Sigmoid colon (tissue), 7 donors: ENCODE data around the gene MMP27. TPM values are rescaled to one million over a fixed set of nuclear protein-coding genes. Genes with fewer than 3 reads are reported as not detected.
"Not testable (repeated sequence)": the region's sequence is repeated elsewhere in the genome, so short reads cannot be mapped to it uniquely, and the experiment has no call there.

Experiments
- DNase-seq: peaks from one replicate; pipeline ENCODE4 v3.0.0-alpha.2; 2019
- H3K27ac ChIP-seq, 4 donors: fragments of 200-600 bp; sonication (generic); one replicate each; pipeline ENCODE4 v1.5.1; 2016 to 2019; ENCODE audit warnings: mild to moderate bottlenecking in 1 of 4
- H3K27me3 ChIP-seq, 3 donors: fragments of 200-600 bp; sonication (generic); one replicate each; pipeline ENCODE4 v1.5.1; 2019; ENCODE audit warnings: mild to moderate bottlenecking in 1 of 3
- H3K36me3 ChIP-seq, 4 donors: fragments of 200-600 bp; sonication (generic); one replicate each; pipeline ENCODE4 v1.5.1; 2016 to 2019
- H3K4me1 ChIP-seq, 4 donors: fragments of 200-600 bp; sonication (generic); one replicate each; pipeline ENCODE4 v1.5.1; 2017 to 2019
- H3K4me3 ChIP-seq, 4 donors: fragments of 200-600 bp; sonication (generic); one replicate each; pipeline ENCODE4 v1.5.1; 2017 to 2019; ENCODE audit warnings: mild to moderate bottlenecking in 2 of 4, moderate library complexity in 1 of 4
- H3K9me3 ChIP-seq, 4 donors: fragments of 200-600 bp in 3 of 4; sonication (generic) in 3 of 4; one replicate each; pipeline versions ENCODE4 v1.5.1 to v1.6.1; 2013 to 2019
- EP300 ChIP-seq, 4 donors: sonication (generic); formaldehyde crosslinking; IDR thresholded peaks; one replicate each; pipeline ENCODE4 v1.6.1; 2017; ENCODE audit warnings: antibody characterized with exemption in 4 of 4
- POLR2A ChIP-seq, 2 donors: fragments of 450-650 bp; IDR thresholded peaks; one replicate each; pipeline ENCODE4 v1.6.1; 2016; ENCODE audit warnings: antibody characterized with exemption in 2 of 2, mild to moderate bottlenecking in 2 of 2, moderate library complexity in 2 of 2
- POLR2AphosphoS5 ChIP-seq, 4 donors: sonication (generic); formaldehyde crosslinking; IDR thresholded peaks; one replicate each; pipeline ENCODE4 v1.6.1; 2017; ENCODE audit warnings: antibody characterized with exemption in 4 of 4
- WGBS, 2 donors: extraction: QIAGEN DNeasy Blood & Tissue Kit; methylation state at CpG; one replicate each; pipeline ENCODE4 v1.1.7; 2013; 5-methylcytosine and 5-hydroxymethylcytosine counted together
- intact Hi-C: fragments of 100-400 bp; cut with DNase I; formaldehyde crosslinking; loops from one replicate; pipeline ENCODE4 v1.15.1; 2023
- polyA plus RNA-seq, 3 donors: library from polyadenylated mRNA; stranded (reverse); fragments of 200-250 nt; gene quantifications; one replicate each; pipeline ENCODE4 v1.2.3, GENCODE V29; 2013
- total RNA-seq, 4 donors: library from RNA; depleted of rRNA; stranded (reverse); fragments of >200 nt; gene quantifications; one replicate each; pipeline ENCODE4 v1.1.0, GENCODE V29; 2016
- TF ChIP-seq, protein P1 (sequence below), 4 experiments: fragments of 450-650 bp in 3 of 4; fragments of 200-600 bp in 1 of 4; IDR thresholded peaks; one replicate each; pipeline ENCODE4 v1.5.1; 2016 to 2019; ENCODE audit warnings: antibody characterized with exemption in 4 of 4, mild to moderate bottlenecking in 3 of 4, moderate library complexity in 2 of 4
- donor health status: healthy with polysubstance abuse.
- donor health status: Bipolar disorder and iron deficiency.
- donor health status: healthy.

MMP27 gene, protein sequence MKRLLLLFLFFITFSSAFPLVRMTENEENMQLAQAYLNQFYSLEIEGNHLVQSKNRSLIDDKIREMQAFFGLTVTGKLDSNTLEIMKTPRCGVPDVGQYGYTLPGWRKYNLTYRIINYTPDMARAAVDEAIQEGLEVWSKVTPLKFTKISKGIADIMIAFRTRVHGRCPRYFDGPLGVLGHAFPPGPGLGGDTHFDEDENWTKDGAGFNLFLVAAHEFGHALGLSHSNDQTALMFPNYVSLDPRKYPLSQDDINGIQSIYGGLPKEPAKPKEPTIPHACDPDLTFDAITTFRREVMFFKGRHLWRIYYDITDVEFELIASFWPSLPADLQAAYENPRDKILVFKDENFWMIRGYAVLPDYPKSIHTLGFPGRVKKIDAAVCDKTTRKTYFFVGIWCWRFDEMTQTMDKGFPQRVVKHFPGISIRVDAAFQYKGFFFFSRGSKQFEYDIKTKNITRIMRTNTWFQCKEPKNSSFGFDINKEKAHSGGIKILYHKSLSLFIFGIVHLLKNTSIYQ
- total RNA-seq = not detected
- polyA plus RNA-seq = not detected

DNA sequence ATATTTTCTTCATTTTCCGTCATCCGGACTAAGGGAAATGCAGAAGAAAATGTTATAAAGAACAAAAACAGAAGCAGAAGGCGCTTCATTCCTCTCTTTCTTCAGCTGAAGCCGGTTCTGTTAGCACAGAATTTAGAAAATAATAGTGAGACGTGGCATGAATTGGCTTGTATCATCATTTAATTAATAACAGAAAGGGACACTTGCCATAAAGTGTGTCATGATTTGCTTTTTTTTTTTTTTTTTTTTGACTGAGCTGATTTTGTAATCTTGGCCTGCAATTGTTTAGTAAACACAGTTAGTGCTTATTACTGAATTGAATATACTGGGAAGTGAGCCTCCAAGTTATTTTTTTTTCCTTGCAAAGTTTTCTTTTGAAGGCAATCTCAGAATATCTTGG, at the start of gene MMP27:
Gene MMP27, minus strand, starts transcription at position 144 of the 400 bp plus-strand sequence. Its CDS starts 55 bp downstream, at position 89.
- Histone ChIP-seq H3K4me3 (no peak within 1 kb of the TSS), H3K36me3 (no peaks in the 10 kb centered on the region), H3K9me3 (no peaks in the 10 kb centered on the region), H3K4me1 (no peaks in the 10 kb centered on the region), H3K27me3 (no peaks in the 10 kb centered on the region), H3K27ac (no peak within 1 kb of the TSS)
- TF ChIP-seq POLR2AphosphoS5 (IDR thresholded peaks at IDR 0.05) (no peak), EP300 (IDR thresholded peaks at IDR 0.05) (no peak), POLR2A (IDR thresholded peaks at IDR 0.05) (no peak)
- TF ChIP-seq, protein P1, sequence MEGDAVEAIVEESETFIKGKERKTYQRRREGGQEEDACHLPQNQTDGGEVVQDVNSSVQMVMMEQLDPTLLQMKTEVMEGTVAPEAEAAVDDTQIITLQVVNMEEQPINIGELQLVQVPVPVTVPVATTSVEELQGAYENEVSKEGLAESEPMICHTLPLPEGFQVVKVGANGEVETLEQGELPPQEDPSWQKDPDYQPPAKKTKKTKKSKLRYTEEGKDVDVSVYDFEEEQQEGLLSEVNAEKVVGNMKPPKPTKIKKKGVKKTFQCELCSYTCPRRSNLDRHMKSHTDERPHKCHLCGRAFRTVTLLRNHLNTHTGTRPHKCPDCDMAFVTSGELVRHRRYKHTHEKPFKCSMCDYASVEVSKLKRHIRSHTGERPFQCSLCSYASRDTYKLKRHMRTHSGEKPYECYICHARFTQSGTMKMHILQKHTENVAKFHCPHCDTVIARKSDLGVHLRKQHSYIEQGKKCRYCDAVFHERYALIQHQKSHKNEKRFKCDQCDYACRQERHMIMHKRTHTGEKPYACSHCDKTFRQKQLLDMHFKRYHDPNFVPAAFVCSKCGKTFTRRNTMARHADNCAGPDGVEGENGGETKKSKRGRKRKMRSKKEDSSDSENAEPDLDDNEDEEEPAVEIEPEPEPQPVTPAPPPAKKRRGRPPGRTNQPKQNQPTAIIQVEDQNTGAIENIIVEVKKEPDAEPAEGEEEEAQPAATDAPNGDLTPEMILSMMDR (IDR thresholded peaks at IDR 0.05) = no peak
- intact Hi-C loops = no loop called here
- 74 to 76% methylated on average over 5 of the region's 5 CpGs for whole genome bisulfite sequencing, 2 donors
- DNase-seq = no peak

DNA sequence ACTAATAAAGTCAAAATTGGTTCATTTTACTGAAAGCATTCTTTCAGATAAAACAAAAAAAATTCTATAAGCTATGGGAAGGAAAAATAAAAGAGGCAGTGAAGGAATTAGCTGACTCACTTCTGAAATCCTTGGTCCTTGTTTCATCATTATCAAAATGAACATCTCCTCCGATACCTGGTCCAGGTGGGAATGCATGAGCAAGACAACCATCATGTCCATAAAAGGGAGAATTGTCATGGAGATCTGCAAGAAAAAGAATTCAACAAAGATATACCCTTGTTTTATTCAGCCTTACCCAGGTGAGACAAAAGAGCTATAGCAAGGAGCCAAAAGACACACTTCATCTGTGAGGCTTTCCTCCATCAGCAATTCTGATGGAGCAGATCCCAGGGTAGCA, 47.7 kb upstream of the MMP27 start:
- H3K27me3 ChIP-seq = no peaks in the 10 kb centered on the region
- no peaks in the 10 kb centered on the region for H3K9me3 ChIP-seq
- intact Hi-C loops = no loop called here
- H3K4me1 ChIP-seq = no peaks in the 10 kb centered on the region
- no peak overlapping the region for H3K4me3 ChIP-seq
- H3K27ac ChIP-seq = no peak overlapping the region
- no peak for DNase-seq
- 98 to 100% methylated on average over 1 of the region's 1 CpG for WGBS, 2 donors
- no peaks in the 10 kb centered on the region for H3K36me3 ChIP-seq
- TF ChIP-seq POLR2A (IDR thresholded peaks at IDR 0.05) (no peak), POLR2AphosphoS5 (IDR thresholded peaks at IDR 0.05) (no peak), EP300 (IDR thresholded peaks at IDR 0.05) (no peak)
- TF ChIP-seq, protein P1 (IDR thresholded peaks at IDR 0.05) = no peak

DNA sequence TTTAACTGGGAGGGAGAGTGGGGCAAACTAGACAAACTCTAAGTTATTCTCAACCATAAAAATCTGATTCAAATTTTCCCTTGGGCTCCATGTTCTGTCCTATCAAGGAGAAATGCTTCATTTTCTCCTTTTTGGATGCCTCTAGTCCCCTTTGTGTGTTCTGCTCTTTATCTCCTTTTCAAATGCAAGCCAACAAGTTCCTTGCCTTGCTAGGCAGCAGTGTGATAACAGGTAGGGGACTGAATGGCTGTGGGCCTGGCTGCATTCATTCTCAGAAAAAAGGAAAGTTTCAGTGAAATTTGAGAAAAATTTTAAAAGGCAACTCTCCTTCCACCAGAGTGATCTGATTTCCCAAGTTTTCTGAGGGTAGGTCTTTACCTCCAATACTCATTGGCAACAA, 46.1 kb upstream of the MMP27 start:
- Histone ChIP-seq H3K36me3 (no peaks in the 10 kb centered on the region), H3K9me3 (no peaks in the 10 kb centered on the region), H3K4me3 (no peak overlapping the region), H3K27me3 (no peaks in the 10 kb centered on the region), H3K27ac (no peak overlapping the region), H3K4me1 (no peaks in the 10 kb centered on the region)
- DNase-seq = no peak
- intact Hi-C loops = no loop called here
- TF ChIP-seq POLR2AphosphoS5 (IDR thresholded peaks at IDR 0.05) (no peak), POLR2A (IDR thresholded peaks at IDR 0.05) (no peak), EP300 (IDR thresholded peaks at IDR 0.05) (no peak)
- TF ChIP-seq, protein P1 (IDR thresholded peaks at IDR 0.05) = no peak

DNA sequence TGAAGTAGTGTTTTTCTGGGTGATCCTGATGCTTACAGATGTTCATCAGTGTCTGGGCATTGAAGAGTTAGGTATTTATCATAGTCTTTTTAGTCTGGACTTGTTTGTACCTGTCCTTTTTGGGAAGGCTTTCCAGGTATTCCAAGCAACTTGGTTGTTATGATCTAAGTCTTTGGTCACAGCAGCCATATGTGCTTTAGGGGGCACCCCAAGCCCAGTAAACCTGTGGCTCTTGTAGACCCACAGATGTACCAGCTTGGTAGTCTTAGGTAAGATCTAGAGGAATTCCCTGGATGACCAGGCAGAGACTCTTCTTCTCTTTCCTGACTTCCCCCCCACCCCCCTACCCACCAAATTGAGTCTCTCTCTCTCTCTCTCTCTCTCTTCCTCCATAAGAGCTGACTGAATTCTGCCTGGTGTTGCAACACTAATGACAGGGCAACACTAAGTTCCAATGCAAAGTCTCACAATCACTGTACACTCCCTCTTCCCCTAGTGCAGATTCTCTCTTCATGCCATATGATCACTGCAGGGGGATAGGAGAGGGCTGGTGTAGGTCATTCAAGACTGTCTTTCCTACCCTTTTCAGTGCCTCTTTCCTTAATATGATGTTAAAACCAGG, 43.6 kb upstream of the MMP27 start:
- H3K27me3 ChIP-seq = no peaks in the 10 kb centered on the region
- no peak overlapping the region for H3K27ac ChIP-seq
- no peak overlapping the region for H3K4me3 ChIP-seq
- H3K4me1 ChIP-seq = no peaks in the 10 kb centered on the region
- no peaks in the 10 kb centered on the region for H3K36me3 ChIP-seq
- H3K9me3 ChIP-seq = no peaks in the 10 kb centered on the region
- DNase-seq = no peak
- intact Hi-C loops = no loop called here
- TF ChIP-seq POLR2A (IDR thresholded peaks at IDR 0.05) (no peak), EP300 (IDR thresholded peaks at IDR 0.05) (no peak), POLR2AphosphoS5 (IDR thresholded peaks at IDR 0.05) (no peak)
- TF ChIP-seq, protein P1 (IDR thresholded peaks at IDR 0.05) = no peak

DNA sequence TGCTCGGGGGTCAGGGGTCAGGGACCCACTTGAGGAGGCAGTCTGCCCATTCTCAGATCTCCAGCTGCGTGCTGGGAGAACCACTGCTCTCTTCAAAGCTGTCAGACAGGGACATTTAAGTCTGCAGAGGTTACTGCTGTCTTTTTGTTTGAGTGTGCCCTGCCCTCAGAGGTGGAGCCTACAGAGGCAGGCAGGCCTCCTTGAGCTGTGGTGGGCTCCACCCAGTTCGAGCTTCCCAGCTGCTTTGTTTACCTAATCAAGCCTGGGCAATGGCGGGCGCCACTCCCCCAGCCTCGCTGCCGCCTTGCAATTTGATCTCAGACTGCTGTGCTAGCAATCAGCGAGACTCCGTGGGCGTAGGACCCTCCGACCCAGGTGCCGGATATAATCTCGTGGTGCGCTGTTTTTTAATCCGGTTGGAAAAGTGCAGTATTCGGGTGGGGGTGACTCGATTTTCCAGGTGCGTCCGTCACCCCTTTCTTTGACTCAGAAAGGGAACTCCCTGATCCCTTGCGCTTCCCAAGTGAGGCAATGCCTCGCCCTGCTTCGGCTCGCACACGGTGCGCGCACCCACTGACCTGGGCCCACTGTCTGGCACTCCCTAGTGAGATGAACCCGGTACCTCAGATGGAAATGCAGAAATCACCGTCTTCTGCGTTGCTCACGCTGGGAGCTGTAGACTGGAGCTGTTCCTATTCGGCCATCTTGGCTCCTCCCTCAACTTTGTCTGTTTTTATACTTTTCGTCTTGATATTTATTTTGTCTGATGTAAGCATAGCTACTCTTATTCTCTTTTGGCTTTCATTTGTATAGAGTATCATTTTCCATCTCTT, 41.4 kb upstream of the MMP27 start:
- H3K27ac ChIP-seq, H3K27me3 ChIP-seq, DNase-seq, H3K9me3 ChIP-seq, H3K4me1 ChIP-seq, H3K36me3 ChIP-seq, intact Hi-C loops, H3K4me3 ChIP-seq: not testable (repeated sequence)
- 49 to 76% methylated on average over 32 of the region's 32 CpGs for WGBS, 2 donors
